Trophoblast cell (in vitro differentiated cells and primary cell): ENCODE results near the gene RAB6B. TPM values are rescaled to one million over a fixed set of nuclear protein-coding genes. Genes with fewer than 3 reads are reported as not detected.

ENCODE experiments used
- DNase-seq, 2 donors: peaks; one replicate each; pipeline ENCODE4 v3.0.0-alpha.2; 2016
- H2AFZ ChIP-seq: 2 replicates; pipeline ENCODE4 v1.6.1; 2013; ENCODE audit warnings: low read length, moderate library complexity, mild to moderate bottlenecking; ENCODE audit not compliant: insufficient read depth, poor library complexity
- H2AK5ac ChIP-seq: 2 replicates; pipeline ENCODE4 v1.6.1; 2013; ENCODE audit warnings: mild to moderate bottlenecking, low read length
- H2BK120ac ChIP-seq: 2 replicates; pipeline ENCODE4 v1.6.1; 2013; ENCODE audit warnings: low read length, mild to moderate bottlenecking, moderate library complexity; ENCODE audit not compliant: insufficient read depth, poor library complexity
- H2BK12ac ChIP-seq: 2 replicates; pipeline ENCODE4 v1.6.1; 2013; ENCODE audit warnings: mild to moderate bottlenecking, low read length, moderate library complexity
- H2BK5ac ChIP-seq: 2 replicates; pipeline ENCODE4 v1.6.1; 2013; ENCODE audit warnings: low read length, low read depth, moderate library complexity, mild to moderate bottlenecking; ENCODE audit not compliant: poor library complexity
- H3K14ac ChIP-seq: 2 replicates; pipeline ENCODE4 v1.6.1; 2013; ENCODE audit warnings: mild to moderate bottlenecking, low read length
- H3K18ac ChIP-seq: 2 replicates; pipeline ENCODE4 v1.6.1; 2013; ENCODE audit warnings: mild to moderate bottlenecking, low read length
- H3K23ac ChIP-seq: 2 replicates; pipeline ENCODE4 v1.6.1; 2013; ENCODE audit warnings: low read length
- H3K27ac ChIP-seq: 2 replicates; pipeline ENCODE4 v1.5.1; 2013; ENCODE audit warnings: low read depth, mild to moderate bottlenecking, inconsistent platforms, low read length, moderate library complexity
- H3K27me3 ChIP-seq: 2 replicates; pipeline ENCODE4 v1.6.1; 2013; ENCODE audit warnings: inconsistent platforms, mild to moderate bottlenecking, low read length, moderate library complexity; ENCODE audit not compliant: insufficient read depth
- H3K36me3 ChIP-seq, 2 experiments: 1 replicate in 1 of 2; 2 replicates in 1 of 2; pipeline ENCODE4 v1.6.1; 2013; ENCODE audit warnings: low read length in 2 of 2, mild to moderate bottlenecking in 2 of 2, moderate library complexity in 1 of 2; ENCODE audit not compliant: insufficient read depth in 2 of 2, control insufficient read depth in 1 of 2
- H3K4ac ChIP-seq: 2 replicates; pipeline ENCODE4 v1.6.1; 2013; ENCODE audit warnings: low read depth, mild to moderate bottlenecking, low read length, moderate library complexity
- H3K4me1 ChIP-seq, 2 experiments: 1 replicate in 1 of 2; 2 replicates in 1 of 2; pipeline ENCODE4 v1.6.1; 2013; ENCODE audit warnings: low read length in 2 of 2, mild to moderate bottlenecking in 2 of 2, moderate library complexity in 1 of 2; ENCODE audit not compliant: insufficient read depth in 2 of 2, control insufficient read depth in 1 of 2
- H3K4me2 ChIP-seq: 2 replicates; pipeline ENCODE4 v1.6.1; 2013; ENCODE audit warnings: inconsistent platforms, mild to moderate bottlenecking, low read length, moderate library complexity
- H3K4me3 ChIP-seq: 2 replicates; pipeline ENCODE4 v1.5.1; 2013; ENCODE audit warnings: mild to moderate bottlenecking, low read depth, low read length, inconsistent platforms
- H3K79me1 ChIP-seq: one replicate; pipeline ENCODE4 v1.6.1; 2013; ENCODE audit warnings: low read length
- H3K79me2 ChIP-seq: 2 replicates; pipeline ENCODE4 v1.6.1; 2013; ENCODE audit warnings: low read length, mild to moderate bottlenecking; ENCODE audit not compliant: control insufficient read depth, insufficient read depth, poor library complexity
- H3K9ac ChIP-seq: 2 replicates; pipeline ENCODE4 v1.6.1; 2013; ENCODE audit warnings: mild to moderate bottlenecking, low read length
- H3K9me3 ChIP-seq: 2 replicates; pipeline ENCODE4 v1.6.1; 2013; ENCODE audit warnings: low read depth, mild to moderate bottlenecking, control low read depth, inconsistent platforms, low read length; ENCODE audit not compliant: insufficient read depth
- H4K12ac ChIP-seq: 2 replicates; pipeline ENCODE4 v1.6.1; 2013; ENCODE audit warnings: low read depth, mild to moderate bottlenecking, low read length, moderate library complexity
- H4K8ac ChIP-seq: 2 replicates; pipeline ENCODE4 v1.6.1; 2013; ENCODE audit warnings: low read depth, mild to moderate bottlenecking, low read length, moderate library complexity
- H4K91ac ChIP-seq: one replicate; pipeline ENCODE4 v1.6.1; 2013; ENCODE audit warnings: low read depth, mild to moderate bottlenecking, low read length, moderate library complexity
- whole genome bisulfite sequencing: extraction: QIAGEN DNeasy Blood & Tissue Kit; methylation state at CpG from one replicate; pipeline ENCODE4 v1.1.7; 2013; ENCODE audit warnings: missing lambda C conversion rate; ENCODE audit not compliant: insufficient read length, insufficient coverage; ENCODE audit errors: extremely low coverage; 5-methylcytosine and 5-hydroxymethylcytosine counted together
- polyA plus RNA-seq: library from polyadenylated mRNA; stranded (reverse); fragments of 200-250 nt; gene quantifications from 2 replicates; pipeline ENCODE4 v1.2.3, GENCODE V29; 2013

The RAB6B gene
- polyA plus RNA-seq, result 2.1 and 2.2 TPM in 2 replicates

- H3K18ac ChIP-seq, result no peak within 1 kb of the TSS
- H2BK5ac ChIP-seq, result no peak within 1 kb of the TSS
- H2AK5ac ChIP-seq, result no peak within 1 kb of the TSS
- no peak within 1 kb of the TSS for H3K23ac ChIP-seq
- peak within 1 kb of the TSS; percentile 88 for H3K4me2 ChIP-seq
- H3K27me3 ChIP-seq, result peaks cover 25% of the 10 kb centered on the region
- H3K4me3 ChIP-seq, result peak within 1 kb of the TSS; percentile 83
- peaks cover 2% of the 10 kb centered on the region for H3K9me3 ChIP-seq
- H2BK12ac ChIP-seq, result no peak within 1 kb of the TSS
- H2AFZ ChIP-seq, result peak within 1 kb of the TSS; percentile 65
- H3K14ac ChIP-seq, result no peak within 1 kb of the TSS
- no peaks in the 10 kb centered on the region for H3K36me3 ChIP-seq
- H3K27ac ChIP-seq, result no peak within 1 kb of the TSS
- no peaks in the 10 kb centered on the region for H3K79me2 ChIP-seq
- WGBS, result no CpG with 5 or more reads among the region's 80 CpGs
- no peak within 1 kb of the TSS for H4K8ac ChIP-seq
- H3K79me1 ChIP-seq, result no peaks in the 10 kb centered on the region
- no peak within 1 kb of the TSS for H4K12ac ChIP-seq
- H3K4ac ChIP-seq, result no peak within 1 kb of the TSS
- peak in 1 of 2 donors; percentile 43 for DNase-seq
- H4K91ac ChIP-seq, result no peak within 1 kb of the TSS
- H3K9ac ChIP-seq, result no peak within 1 kb of the TSS
- peaks cover 3 to 9% of the 10 kb centered on the region in 2 experiments for H3K4me1 ChIP-seq
- no peak within 1 kb of the TSS for H2BK120ac ChIP-seq
Observed at GRCh38 chr3:133895208-133896001, at the start of gene RAB6B. TSS of gene RAB6B (minus strand) at chr3:133895882. CDS start at chr3:133895466, 416 bp downstream.

- Histone ChIP-seq H3K14ac (no peak overlapping the region), H4K91ac (no peak overlapping the region), H3K4me1 (peaks cover 8% of the 10 kb centered on the region in 2 experiments), H3K36me3 (peaks cover 69 to 87% of the 10 kb centered on the region in 2 experiments), H2AFZ (no peak overlapping the region), H3K9me3 (peaks cover 1% of the 10 kb centered on the region), H3K9ac (no peak overlapping the region), H3K27ac (no peak overlapping the region), H4K8ac (no peak overlapping the region), H3K18ac (peak overlapping the region; percentile 38), H3K27me3 (no peaks in the 10 kb centered on the region), H3K4me2 (no peak overlapping the region), H2BK12ac (no peak overlapping the region), H4K12ac (no peak overlapping the region), H3K4ac (no peak overlapping the region), H3K79me1 (no peaks in the 10 kb centered on the region), H2BK120ac (no peak overlapping the region), H3K23ac (no peak overlapping the region), H3K79me2 (no peaks in the 10 kb centered on the region), H2AK5ac (no peak overlapping the region), H2BK5ac (no peak overlapping the region), H3K4me3 (no peak overlapping the region)
- DNase-seq, result peak in 1 of 2 donors; percentile 42
- no CpG with 5 or more reads among the region's 13 CpGs for WGBS
Observed at GRCh38 chr3:133944641-133945380, 49.1 kb upstream of the RAB6B start.

GRCh38 chr3:133944181-133944580 is 48.5 kb upstream of the RAB6B start:
- Histone ChIP-seq H2BK12ac (no peak overlapping the region), H3K9ac (no peak overlapping the region), H3K23ac (no peak overlapping the region), H2BK5ac (no peak overlapping the region), H3K9me3 (peaks cover 1% of the 10 kb centered on the region), H2BK120ac (no peak overlapping the region), H3K4me2 (no peak overlapping the region), H3K36me3 (peaks cover 74 to 88% of the 10 kb centered on the region in 2 experiments), H3K18ac (peak overlapping the region; percentile 38), H4K12ac (no peak overlapping the region), H3K27ac (no peak overlapping the region), H2AFZ (no peak overlapping the region), H3K79me1 (no peaks in the 10 kb centered on the region), H4K91ac (no peak overlapping the region), H3K27me3 (no peaks in the 10 kb centered on the region), H2AK5ac (no peak overlapping the region), H3K4ac (no peak overlapping the region), H3K4me3 (no peak overlapping the region), H3K79me2 (no peaks in the 10 kb centered on the region), H3K4me1 (peaks cover 8% of the 10 kb centered on the region in 2 experiments), H4K8ac (no peak overlapping the region), H3K14ac (no peak overlapping the region)
- WGBS, result no CpG with 5 or more reads among the region's 2 CpGs
- DNase-seq, result no peak

GRCh38 chr3:133943639-133944141 is 48.0 kb upstream of the RAB6B start:
- H2AFZ ChIP-seq, result no peak overlapping the region
- no peak overlapping the region for H2BK12ac ChIP-seq
- no peak overlapping the region for H4K8ac ChIP-seq
- peaks cover 74 to 88% of the 10 kb centered on the region in 2 experiments for H3K36me3 ChIP-seq
- H2BK5ac ChIP-seq, result no peak overlapping the region
- H3K27ac ChIP-seq, result no peak overlapping the region
- H3K9ac ChIP-seq, result no peak overlapping the region
- no CpG with 5 or more reads among the region's 5 CpGs for WGBS
- H3K4me2 ChIP-seq, result no peak overlapping the region
- peaks cover 8% of the 10 kb centered on the region in 2 experiments for H3K4me1 ChIP-seq
- H3K18ac ChIP-seq, result peak overlapping the region; percentile 7
- H3K4me3 ChIP-seq, result no peak overlapping the region
- H3K9me3 ChIP-seq, result peaks cover 1% of the 10 kb centered on the region
- peak; percentile 42 to 46 for DNase-seq
- no peaks in the 10 kb centered on the region for H3K79me1 ChIP-seq
- no peak overlapping the region for H4K12ac ChIP-seq
- no peaks in the 10 kb centered on the region for H3K27me3 ChIP-seq
- H2BK120ac ChIP-seq, result no peak overlapping the region
- H2AK5ac ChIP-seq, result no peak overlapping the region
- H3K4ac ChIP-seq, result no peak overlapping the region
- no peaks in the 10 kb centered on the region for H3K79me2 ChIP-seq
- no peak overlapping the region for H4K91ac ChIP-seq
- H3K14ac ChIP-seq, result no peak overlapping the region
- no peak overlapping the region for H3K23ac ChIP-seq
